A172 (cell line): ENCODE measurements around the gene CALY. TPM values are rescaled to one million over a fixed set of nuclear protein-coding genes. Genes with fewer than 3 reads are reported as not detected.
A peak's percentile ranks its signal among the peaks of the same experiment; 100 is the strongest.
"Not testable (repeated sequence)": the region's sequence is repeated elsewhere in the genome, so short reads cannot be mapped to it uniquely, and the experiment has no call there.

Experiments
- DNase-seq: peaks from one replicate; pipeline ENCODE4 v3.0.0-alpha.2; 2015; ENCODE audit warnings: low spot score
- total RNA-seq: library from RNA; depleted of rRNA; stranded (reverse); fragments of >200 nt; shearing (Covaris generic); gene quantifications from 2 replicates; pipeline ENCODE4 v1.2.3, GENCODE V29; 2014

CALY gene
- total RNA-seq, 1 experiment from 2014 or later: not detected

GRCh38 chr10:133329491-133330202 is 7.0 kb downstream of the CALY start:
- DNase-seq: peak; percentile 62

- no peak for DNase-seq
Observed at GRCh38 chr10:133328358-133329343, 8.0 kb downstream of the CALY start.

- DNase-seq: peak; percentile 40
Observed at GRCh38 chr10:133327651-133328357, 8.9 kb downstream of the CALY start.

GRCh38 chr10:133326745-133327650 is 9.7 kb downstream of the CALY start:
- peak; percentile 64 for DNase-seq

GRCh38 chr10:133326223-133326551 is 10.5 kb downstream of the CALY start:
- DNase-seq: no peak

- DNase-seq: no peak
Observed at GRCh38 chr10:133325440-133326222, 11.1 kb downstream of the CALY start.

- no peak for DNase-seq
Observed at GRCh38 chr10:133324857-133325260, 11.8 kb downstream of the CALY start.

GRCh38 chr10:133324198-133324792 is 12.4 kb downstream of the CALY start:
- peak; percentile 56 for DNase-seq

GRCh38 chr10:133322064-133322709 is 14.5 kb downstream of the CALY start:
- DNase-seq: not testable (repeated sequence)

- DNase-seq: not testable (repeated sequence)
Observed at GRCh38 chr10:133320852-133321422, 15.8 kb downstream of the CALY start.

- no peak for DNase-seq
Observed at GRCh38 chr10:133318494-133319127, 18.1 kb downstream of the CALY start.

GRCh38 chr10:133316732-133317131 is 20.0 kb downstream of the CALY start:
- no peak for DNase-seq

- no peak for DNase-seq
Observed at GRCh38 chr10:133316266-133316665, 20.4 kb downstream of the CALY start.

GRCh38 chr10:133315847-133316246 is 20.8 kb downstream of the CALY start:
- peak; percentile 54 for DNase-seq

GRCh38 chr10:133314911-133315310 is 21.8 kb downstream of the CALY start:
- DNase-seq: no peak

- no peak for DNase-seq
Observed at GRCh38 chr10:133313192-133313591, 23.5 kb downstream of the CALY start.

GRCh38 chr10:133312769-133313145 is 23.9 kb downstream of the CALY start:
- no peak for DNase-seq

GRCh38 chr10:133312016-133312768 is 24.5 kb downstream of the CALY start:
- DNase-seq: no peak
